GM15510 (cell line): Measurements from ENCODE around the gene MEF2A.

Experiments used
- POLR2A ChIP-seq: IDR thresholded peaks from 3 replicates; pipeline ENCODE4 v1.6.1; 2011; ENCODE audit warnings: borderline replicate concordance; ENCODE audit not compliant: insufficient read length; ENCODE audit errors: extremely low read depth

MEF2A gene

DNA sequence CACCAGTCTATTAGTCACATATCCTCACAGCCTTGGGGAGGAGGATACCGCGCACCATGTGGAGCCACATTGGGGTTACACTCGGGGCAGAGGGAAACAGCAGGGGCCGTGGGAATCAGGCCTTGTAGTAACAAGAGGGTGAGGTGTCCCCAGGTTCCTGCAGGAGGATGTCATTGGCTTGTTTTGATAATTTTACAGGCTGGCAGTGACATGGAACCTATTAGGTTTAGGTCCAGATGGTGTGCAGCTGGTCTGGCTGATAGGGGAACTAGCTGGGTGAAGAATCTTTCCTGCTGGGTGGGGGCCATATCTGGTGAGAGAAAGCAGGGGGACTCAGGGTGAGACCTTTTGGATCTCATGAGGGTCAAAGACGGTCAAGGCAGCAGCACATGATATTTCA, 9.8 kb upstream of the MEF2A start:
- TF ChIP-seq POLR2A = no peak

DNA sequence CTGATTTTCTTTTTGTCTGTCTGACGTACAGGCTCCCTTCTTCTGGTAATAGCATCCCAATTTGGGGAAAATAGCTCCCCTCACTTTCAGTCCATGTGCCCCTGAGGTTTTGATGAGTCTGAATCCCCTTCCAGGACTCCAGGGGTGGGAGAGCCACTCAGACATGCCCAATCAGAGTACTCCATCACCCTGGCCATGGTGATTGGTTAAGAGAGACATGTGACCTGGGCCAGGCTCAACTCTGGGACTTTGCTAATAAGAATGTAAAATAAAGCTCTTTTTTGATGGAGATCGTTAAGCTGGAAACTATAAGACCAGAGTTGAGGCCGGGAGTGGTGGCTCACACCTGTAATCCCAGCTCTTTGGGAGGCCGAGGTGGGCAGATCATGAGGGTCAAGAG, 9.2 kb upstream of the MEF2A start:
- no peak for TF ChIP-seq POLR2A

DNA sequence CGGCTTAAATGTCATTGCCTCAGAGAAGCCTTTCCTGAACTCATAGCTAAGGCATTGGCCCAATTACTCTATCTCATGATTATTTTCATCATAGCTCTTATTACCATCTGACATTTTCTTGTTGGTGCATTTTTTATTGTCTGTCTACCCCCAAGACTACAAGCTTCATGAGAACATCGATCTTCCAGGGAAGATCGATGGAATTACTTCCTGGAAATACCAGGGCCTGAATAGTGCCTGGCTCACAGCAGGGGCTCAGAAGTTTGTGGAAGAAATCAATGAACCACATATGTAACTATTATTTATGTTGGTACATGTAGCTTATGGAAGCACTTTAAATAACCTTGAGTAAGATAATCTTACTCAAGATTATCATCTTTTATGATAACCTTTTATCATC, 7.7 kb upstream of the MEF2A start:
- TF ChIP-seq POLR2A = no peak

DNA sequence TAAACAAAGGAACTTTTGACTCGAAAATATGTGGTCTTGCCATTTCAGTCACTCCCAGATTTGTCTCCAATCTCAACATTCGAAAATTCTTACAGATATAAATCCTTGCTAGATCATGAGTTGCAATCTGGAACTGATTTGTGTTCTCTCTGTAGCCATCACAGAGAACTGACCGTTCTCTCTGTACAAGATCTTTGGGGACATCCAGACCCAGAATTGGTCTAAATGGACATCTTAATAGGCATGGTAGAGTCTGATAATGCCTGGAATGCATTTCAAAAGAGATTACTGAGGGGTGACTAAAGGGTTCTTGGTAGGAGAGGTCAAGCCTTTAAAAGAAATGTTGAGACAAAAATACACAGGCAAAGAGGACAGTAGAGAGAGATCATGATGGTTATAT, 7.2 kb upstream of the MEF2A start:
- TF ChIP-seq POLR2A = no peak

DNA sequence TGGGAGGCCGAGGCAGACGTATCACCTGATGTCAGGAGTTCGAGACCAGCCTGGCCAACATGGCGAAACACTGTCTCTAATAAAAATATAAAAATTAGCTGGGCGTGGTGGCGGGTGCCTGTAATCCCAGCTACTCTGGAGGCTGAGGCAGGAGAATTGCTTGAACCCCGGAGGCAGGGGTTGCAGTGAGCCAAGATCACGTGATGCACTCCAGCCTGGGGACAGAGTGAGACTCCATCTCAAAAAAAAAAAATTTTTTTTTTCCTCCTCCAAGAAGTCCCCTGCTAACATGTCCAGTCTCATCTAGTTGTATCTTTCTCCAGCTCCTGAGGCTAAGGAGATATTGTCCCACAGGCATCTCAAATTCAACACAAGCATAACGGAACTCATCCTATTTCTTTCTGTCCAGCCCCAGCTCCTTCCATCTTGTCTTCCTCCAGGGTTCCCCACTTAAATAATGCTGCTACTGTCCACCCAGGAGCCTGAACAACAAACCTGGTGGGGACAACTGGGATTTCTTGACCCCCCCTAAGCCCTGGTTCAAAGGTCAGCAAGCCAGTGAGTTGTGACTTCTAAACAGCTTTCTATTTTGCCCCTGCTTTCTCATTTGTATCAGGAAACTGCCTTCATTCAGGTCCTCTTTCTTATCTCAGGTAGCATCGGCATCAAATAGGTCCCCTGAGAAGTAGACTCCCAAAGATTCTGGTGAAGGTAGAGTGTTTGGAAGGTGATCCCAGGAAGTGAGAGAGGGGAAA, 4.1 kb upstream of the MEF2A start:
- TF ChIP-seq POLR2A = no peak

DNA sequence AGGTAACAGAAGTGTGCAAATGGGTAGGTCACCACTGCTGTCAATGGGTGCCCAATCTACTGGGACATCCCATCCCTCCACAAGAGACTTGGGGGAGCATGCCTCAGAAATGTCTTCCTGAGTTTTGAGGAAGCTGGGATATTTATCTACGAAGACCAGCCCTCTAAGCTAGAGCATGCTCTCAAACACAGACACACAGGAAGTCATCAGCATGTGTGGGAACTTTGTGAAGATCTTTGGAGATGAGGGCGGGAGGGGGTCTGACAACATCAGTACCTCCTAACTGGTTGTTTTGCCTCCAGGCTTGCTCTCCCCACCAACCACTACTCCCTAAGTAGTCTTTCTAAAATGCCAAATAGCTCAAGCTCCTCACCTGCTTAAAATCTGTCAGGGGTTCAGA, 3.5 kb upstream of the MEF2A start:
- no peak for TF ChIP-seq POLR2A

DNA sequence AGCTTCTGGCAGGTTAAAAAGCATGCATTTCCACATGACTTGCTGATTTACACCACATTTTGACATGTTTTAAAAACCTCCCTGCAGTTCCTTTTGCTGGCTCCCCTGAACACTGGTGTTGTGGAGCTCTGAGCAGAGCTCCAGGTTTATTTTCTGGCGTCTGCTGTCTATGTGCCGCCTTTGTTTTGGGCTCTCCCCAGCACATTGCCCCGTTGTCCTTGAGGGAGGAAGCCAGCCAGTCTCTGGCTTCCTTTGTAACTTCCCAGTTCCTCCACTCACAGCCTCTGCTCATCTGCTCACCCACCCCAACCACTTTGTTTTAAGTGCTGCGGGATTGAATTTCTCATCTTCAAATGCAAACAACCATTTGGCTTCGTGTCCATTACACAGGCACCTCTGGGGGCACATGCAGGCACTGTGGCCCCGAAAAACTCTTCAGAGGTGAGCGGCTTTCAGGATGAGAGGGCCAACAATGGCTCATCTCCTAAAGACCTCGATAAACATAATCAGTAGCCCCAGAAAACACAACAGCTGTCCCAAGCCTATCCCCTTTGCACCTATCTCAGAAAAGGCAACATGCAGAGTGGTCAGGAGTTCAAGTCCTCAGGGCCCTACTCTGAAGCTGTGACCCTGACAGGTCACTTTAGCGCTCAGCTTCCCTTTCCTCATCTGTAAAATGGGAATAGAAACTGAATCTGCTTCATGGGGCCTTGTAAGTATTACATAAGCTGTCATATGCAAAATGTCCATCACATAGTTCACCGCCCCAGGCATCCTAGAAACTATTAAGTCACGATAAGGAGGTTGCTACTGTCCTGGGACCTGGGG, 1.3 kb upstream of the MEF2A start:
- no peak for TF ChIP-seq POLR2A

DNA sequence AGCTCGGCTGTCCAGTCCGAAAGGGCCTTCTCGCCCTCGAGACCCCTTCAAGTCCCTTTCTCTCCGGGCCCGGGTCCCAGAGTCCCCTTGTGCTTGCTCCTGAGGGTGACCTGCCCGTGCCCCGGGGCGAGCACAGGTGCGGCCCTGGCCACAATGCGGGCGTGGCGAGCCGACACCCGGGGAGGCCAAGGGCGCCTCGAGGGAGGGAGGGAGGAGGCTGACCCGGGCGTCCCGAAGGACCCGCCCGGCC, 810 bp upstream of the MEF2A start:
- TF ChIP-seq POLR2A = peak; percentile 50

DNA sequence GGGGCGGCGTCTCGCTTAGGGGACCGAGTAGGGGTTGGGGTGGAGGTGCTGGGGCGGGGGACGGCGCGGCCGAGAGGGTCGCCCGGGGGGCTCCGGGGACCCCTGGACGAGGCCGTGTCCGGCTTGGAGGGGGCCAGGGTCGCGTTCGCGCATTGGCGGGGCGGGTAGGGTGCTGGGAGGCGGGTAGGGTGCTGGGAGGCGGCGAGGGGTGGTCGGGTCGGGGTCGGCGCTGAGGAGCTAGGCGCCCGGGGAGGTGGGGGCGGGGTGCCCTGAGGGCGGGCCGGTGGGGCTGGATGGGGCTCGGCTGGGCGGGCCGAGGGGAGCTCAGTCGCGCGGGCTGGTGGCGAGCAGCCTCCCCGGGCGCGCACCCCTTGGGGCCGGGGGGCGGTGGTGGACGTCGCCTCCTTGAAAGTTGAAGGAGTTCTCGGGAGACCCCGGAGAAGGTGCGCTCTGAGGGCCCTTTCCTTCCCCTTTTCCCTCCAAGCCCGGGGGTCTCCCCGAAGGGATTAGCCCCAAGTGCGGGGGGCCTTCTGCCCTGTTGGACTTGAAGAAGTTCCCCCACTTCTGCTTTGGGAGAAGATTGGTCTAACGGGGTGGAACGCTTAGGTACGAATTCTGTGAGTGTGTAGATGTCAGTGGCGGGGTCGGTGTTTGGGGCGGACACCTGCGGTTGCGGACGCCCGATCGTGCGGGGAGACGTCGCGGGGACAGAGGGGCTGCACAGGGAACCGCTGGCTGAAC, 543 bp downstream of the MEF2A start:
- TF ChIP-seq POLR2A = no peak

DNA sequence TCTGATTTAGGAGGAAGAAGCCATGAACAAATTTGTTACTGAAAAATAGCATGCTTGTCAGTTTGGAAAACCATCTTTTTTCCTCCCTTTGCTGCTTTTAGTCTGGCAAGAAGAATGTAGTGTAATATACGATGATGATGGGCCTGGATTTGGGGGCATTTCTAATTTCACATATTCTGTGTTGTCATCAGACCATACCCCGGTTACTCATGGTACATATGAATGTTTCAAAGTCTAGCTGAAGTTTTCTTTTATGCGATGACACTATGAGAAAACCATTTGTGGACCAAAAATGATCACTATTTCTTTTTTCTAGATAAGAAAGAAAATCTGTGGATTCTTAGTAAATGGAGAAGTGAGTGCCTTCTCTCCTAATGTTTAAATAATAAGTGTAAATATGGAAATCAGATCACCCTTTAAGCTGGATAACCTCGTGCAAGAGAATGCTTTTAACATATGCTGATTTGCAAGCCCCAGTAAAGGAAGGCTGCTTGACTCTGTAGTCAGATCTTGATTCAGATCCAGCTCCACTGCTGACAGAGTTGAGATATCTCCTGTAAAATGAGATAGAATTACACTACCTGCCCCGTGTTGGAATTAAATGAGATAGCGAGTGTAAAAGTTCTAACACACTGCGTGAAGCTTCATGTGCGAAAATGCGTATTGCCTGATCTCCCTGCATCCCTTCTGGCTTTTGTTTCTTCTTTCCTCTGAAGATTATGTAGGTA, 3.0 kb downstream of the MEF2A start:
- no peak for TF ChIP-seq POLR2A

DNA sequence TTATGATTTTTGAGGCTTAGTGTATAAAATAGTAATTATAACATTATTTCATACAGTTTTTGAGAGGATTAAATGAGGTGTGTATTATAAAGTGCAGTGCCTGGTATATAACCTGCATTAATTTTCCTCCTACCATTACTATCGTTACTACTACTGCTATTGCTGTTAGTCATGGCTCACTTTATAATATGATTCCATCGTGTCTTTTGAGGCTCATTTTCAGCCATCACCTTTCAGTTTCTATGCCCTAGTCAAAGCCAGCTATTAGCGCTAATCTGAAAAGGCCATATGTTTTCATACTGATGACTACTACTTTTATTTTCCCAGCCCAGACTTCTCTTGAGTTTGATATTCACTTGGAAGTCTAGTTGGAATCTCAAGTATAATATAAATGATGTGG, 5.5 kb downstream of the MEF2A start:
- no peak for TF ChIP-seq POLR2A

DNA sequence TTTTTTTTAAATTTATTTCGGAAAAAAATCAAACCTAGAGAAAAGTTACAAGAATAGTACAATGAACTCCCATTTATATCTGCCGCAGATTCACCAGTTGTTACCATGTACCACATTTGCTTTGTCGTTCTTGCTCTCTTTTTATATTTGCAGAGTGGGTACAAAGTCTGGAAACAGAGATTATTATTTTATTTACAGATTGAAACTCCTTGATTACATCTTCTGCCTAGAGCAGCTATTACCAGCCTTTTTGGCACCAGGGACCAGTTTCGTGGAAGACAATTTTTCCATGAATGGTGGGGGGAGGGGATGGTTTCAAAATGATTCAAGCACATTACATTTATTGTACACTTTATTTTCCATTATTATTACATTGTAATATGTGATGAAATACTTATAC, 8.3 kb downstream of the MEF2A start:
- no peak for TF ChIP-seq POLR2A

DNA sequence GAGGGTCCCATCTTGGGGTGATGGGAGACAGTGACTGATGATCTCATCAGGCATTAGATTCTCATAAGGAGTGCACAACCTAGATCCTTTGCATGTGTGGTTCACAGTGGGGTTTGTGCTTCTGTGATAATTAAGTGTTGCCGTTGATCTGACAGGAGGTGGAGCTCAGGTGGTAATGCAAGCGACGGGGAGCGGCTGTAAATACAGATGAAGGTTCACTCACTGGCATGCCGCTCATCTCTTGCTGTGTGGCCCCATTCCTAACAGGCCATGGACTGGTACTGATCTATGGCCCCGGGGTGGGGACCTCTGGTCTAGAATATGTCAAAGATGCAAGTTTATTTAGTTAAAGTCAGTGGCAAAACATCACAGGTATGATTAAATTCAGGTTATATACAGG, 8.7 kb downstream of the MEF2A start:
- TF ChIP-seq POLR2A = no peak

DNA sequence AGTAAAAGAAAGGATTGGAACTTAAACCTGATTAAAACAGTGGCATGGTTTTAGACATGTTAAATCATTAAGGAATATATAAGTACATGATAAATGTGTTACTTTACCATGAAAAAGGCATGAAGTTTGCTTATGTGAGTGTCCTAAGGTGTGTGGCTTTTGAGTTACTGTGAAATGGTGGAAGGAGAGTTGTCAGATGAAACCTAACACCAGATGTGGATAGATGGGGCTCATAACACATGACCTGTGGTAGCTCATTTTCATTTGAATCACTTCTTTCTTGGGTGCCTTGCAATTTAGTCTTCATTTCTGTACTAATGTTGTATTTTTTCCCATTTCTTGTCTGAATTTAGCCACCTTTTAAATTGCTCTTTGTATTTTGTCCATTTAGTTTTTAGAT, 13.0 kb downstream of the MEF2A start:
- no peak for TF ChIP-seq POLR2A

DNA sequence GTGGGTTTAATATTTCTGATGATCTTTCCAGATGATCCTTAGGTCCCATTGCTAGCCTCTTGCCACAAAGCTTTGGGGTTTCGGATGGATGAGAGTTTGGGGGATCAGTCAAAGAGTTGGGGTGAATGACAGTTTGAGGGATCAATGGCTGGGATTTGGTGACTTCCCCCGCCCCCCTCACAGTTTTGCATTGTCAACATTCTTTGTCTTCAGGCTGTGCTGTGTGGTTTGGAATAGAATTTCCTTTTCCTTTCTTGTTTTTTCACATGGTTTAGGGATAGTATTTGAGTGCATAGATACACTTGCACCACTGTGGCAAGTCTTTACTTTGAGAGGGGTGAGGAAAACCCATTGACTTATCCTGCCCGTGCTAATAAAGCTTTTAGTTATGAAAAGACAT, 14.3 kb downstream of the MEF2A start:
- no peak for TF ChIP-seq POLR2A
